HFFc6 (cell line): Measurements from ENCODE around the gene RANBP17. TPM values are rescaled to one million over a fixed set of nuclear protein-coding genes. Genes with fewer than 3 reads are reported as not detected.

ENCODE experiments used
- DNase-seq: peaks from one replicate; pipeline ENCODE4 v3.0.0-alpha.2; 2018
- H3K27ac Mint-ChIP-seq: 2 replicates; pipeline ENCODE4 v1.8.0; 2020; ENCODE audit warnings: mild to moderate bottlenecking, mixed read lengths
- H3K27me3 Mint-ChIP-seq: 2 replicates; pipeline ENCODE4 v1.8.0; 2021; ENCODE audit warnings: mild to moderate bottlenecking, moderate library complexity, mixed read lengths; ENCODE audit not compliant: insufficient read depth
- H3K36me3 Mint-ChIP-seq: 2 replicates; pipeline ENCODE4 v1.8.0; 2021; ENCODE audit warnings: low read depth, mixed read lengths
- H3K4me1 Mint-ChIP-seq: 2 replicates; pipeline ENCODE4 v1.8.0; 2020; ENCODE audit warnings: low read depth, mixed read lengths
- H3K4me3 Mint-ChIP-seq: 2 replicates; pipeline ENCODE4 v1.8.0; 2020; ENCODE audit warnings: mild to moderate bottlenecking, moderate library complexity, mixed read lengths
- H3K9me3 Mint-ChIP-seq: 2 replicates; pipeline ENCODE4 v1.8.0; 2020; ENCODE audit warnings: mild to moderate bottlenecking, mixed read lengths
- CTCF ChIP-seq: fragments of 200-600 bp; sonication (generic); IDR thresholded peaks from 2 replicates; pipeline ENCODE4 v1.5.0; 2021; ENCODE audit warnings: antibody characterized with exemption, mild to moderate bottlenecking
- total RNA-seq, 6 experiments: library from RNA; stranded (reverse); fragmentation: NEBNext Ultra II Directional; extraction: Animal tissue kit (Norgen Biotek cat#: 25700); gene quantifications; 2 replicates in 1 of 6; 3 replicates in 5 of 6; pipeline ENCODE4 v1.2.3, GENCODE V29; 2021

Gene RANBP17
- total RNA-seq, 6 experiments from 2014 or later = 3.3 to 7.2 (median 4.9) TPM

- no peaks in the 10 kb centered on the region; the same call in 1 of the 2 replicates for H3K36me3 Mint-ChIP-seq
- H3K4me3 Mint-ChIP-seq = no peak overlapping the region
- H3K9me3 Mint-ChIP-seq = peaks cover 9% of the 10 kb centered on the region
- DNase-seq = no peak
- no peak for TF ChIP-seq CTCF
- H3K27ac Mint-ChIP-seq = no peak overlapping the region
- H3K4me1 Mint-ChIP-seq = peaks cover 10% of the 10 kb centered on the region
- H3K27me3 Mint-ChIP-seq = peaks cover 61% of the 10 kb centered on the region
Measured at GRCh38 chr5:171307789-171308452, 446.1 kb downstream of the RANBP17 start.

- peaks cover 9% of the 10 kb centered on the region for H3K9me3 Mint-ChIP-seq
- no peak for DNase-seq
- H3K36me3 Mint-ChIP-seq = no peaks in the 10 kb centered on the region; the same call in 1 of the 2 replicates
- H3K4me3 Mint-ChIP-seq = no peak within 1 kb of the TSS
- peaks cover 17% of the 10 kb centered on the region for H3K4me1 Mint-ChIP-seq
- peaks cover 66% of the 10 kb centered on the region for H3K27me3 Mint-ChIP-seq
- no peak for TF ChIP-seq CTCF
- H3K27ac Mint-ChIP-seq = no peak within 1 kb of the TSS
Measured at GRCh38 chr5:171308453-171309275, 446.8 kb downstream of the RANBP17 start, which contains the start of gene TLX3. Gene TLX3, plus strand, starts transcription at chr5:171309248. Its CDS starts 118 bp downstream, at chr5:171309366.

- Mint-ChIP-seq H3K36me3 (no peaks in the 10 kb centered on the region; the same call in 1 of the 2 replicates), H3K27ac (no peak overlapping the region), H3K4me1 (peaks cover 22% of the 10 kb centered on the region), H3K9me3 (peaks cover 9% of the 10 kb centered on the region), H3K27me3 (peaks cover 67% of the 10 kb centered on the region), H3K4me3 (no peak overlapping the region)
- DNase-seq = no peak
- TF ChIP-seq CTCF = no peak
Measured at GRCh38 chr5:171309276-171310211, 447.7 kb downstream of the RANBP17 start.

- H3K36me3 Mint-ChIP-seq = no peaks in the 10 kb centered on the region; the same call in 1 of the 2 replicates
- no peak for DNase-seq
- peaks cover 22% of the 10 kb centered on the region for H3K4me1 Mint-ChIP-seq
- H3K27ac Mint-ChIP-seq = no peak overlapping the region
- peak; percentile 47; the same call in 1 of the 2 replicates for TF ChIP-seq CTCF
- H3K27me3 Mint-ChIP-seq = peaks cover 60% of the 10 kb centered on the region
- H3K4me3 Mint-ChIP-seq = peak overlapping the region; percentile 42; the same call in 1 of the 2 replicates
- peaks cover 9% of the 10 kb centered on the region for H3K9me3 Mint-ChIP-seq
Measured at GRCh38 chr5:171310212-171310818, 448.5 kb downstream of the RANBP17 start.
